WERI-Rb-1 (cell line): ENCODE results near the gene NDUFC2.

Source experiments
- DNase-seq: peaks from one replicate; pipeline ENCODE4 v3.0.0-alpha.2; 2020
- H3K27ac ChIP-seq: fragments of 250-450 bp; sonication (Bioruptor Pico); 2 replicates; pipeline ENCODE4 v1.5.1; 2020; ENCODE audit warnings: mild to moderate bottlenecking, moderate library complexity
- H3K27me3 ChIP-seq: fragments of 250-450 bp; sonication (Bioruptor Pico); 2 replicates; pipeline ENCODE4 v1.5.1; 2021; ENCODE audit warnings: mild to moderate bottlenecking, low read depth, moderate library complexity; ENCODE audit not compliant: insufficient read depth, severe bottlenecking
- H3K36me3 ChIP-seq: fragments of 250-450 bp; sonication (Bioruptor Pico); 2 replicates; pipeline ENCODE4 v1.5.1; 2020; ENCODE audit warnings: mild to moderate bottlenecking, moderate library complexity
- H3K4me3 ChIP-seq: 2 replicates; pipeline ENCODE4 v1.5.1; 2011; ENCODE audit warnings: low read depth, mild to moderate bottlenecking, control low read depth, low read length
- H3K9me3 ChIP-seq: fragments of 250-450 bp; sonication (Bioruptor Pico); 2 replicates; pipeline ENCODE4 v1.5.1; 2021; ENCODE audit warnings: mild to moderate bottlenecking, moderate library complexity; ENCODE audit not compliant: severe bottlenecking
- CTCF ChIP-seq: IDR thresholded peaks from 2 replicates; pipeline ENCODE4 v1.5.1; 2011; ENCODE audit warnings: low read depth, mild to moderate bottlenecking, control low read depth, inconsistent platforms, low read length

Gene NDUFC2

DNA sequence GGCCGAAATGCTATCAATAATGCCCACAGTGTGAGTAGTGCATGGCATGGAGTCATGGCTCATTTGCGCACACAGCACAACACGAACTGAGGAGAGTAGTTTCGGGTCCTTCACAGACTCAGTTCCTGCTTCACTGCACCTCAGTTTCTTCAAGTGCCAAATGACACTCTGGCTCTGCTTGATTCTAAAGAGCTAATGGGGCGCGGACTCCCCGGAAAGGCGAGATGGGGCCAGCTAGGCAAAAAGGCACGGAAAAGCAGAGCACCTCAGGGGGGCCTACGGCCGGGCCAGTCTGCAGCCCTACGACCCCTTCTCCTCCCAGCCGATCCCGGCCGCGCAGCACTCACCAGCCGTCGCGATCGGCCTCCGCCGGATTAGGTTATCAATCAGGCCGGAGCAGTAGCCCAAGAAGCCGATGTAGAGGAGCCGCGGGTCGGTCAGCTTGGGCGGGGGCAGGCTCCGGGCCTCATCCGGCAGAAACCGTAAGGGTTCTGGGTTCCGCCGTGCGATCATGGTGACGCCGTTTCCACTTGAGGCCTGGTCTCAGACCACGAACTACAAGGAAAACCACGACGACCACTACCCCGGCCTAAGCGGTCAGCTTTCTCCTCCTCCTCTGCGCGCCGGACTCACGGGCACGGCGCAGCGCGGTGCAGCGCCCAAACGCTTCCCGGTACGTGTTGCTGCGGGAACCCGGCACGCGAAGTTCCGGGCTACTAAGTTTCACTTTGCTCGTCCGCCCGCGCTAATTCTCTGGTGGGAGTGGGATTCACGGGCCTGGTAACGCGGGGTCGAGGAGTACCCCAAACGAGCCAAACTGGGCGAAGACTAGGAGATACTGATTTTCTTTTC, at the start of gene NDUFC2:
TSS of gene NDUFC2 (minus strand) at position 631 of the 852 bp plus-strand sequence. CDS start at position 513, 118 bp downstream.
- H3K9me3 ChIP-seq = no peaks in the 10 kb centered on the region
- H3K27ac ChIP-seq = peak within 1 kb of the TSS; percentile 90
- no peak for TF ChIP-seq CTCF
- H3K36me3 ChIP-seq = peaks cover 38% of the 10 kb centered on the region
- DNase-seq = peak; percentile 75
- peak within 1 kb of the TSS; percentile 66 for H3K4me3 ChIP-seq
- no peaks in the 10 kb centered on the region for H3K27me3 ChIP-seq

DNA sequence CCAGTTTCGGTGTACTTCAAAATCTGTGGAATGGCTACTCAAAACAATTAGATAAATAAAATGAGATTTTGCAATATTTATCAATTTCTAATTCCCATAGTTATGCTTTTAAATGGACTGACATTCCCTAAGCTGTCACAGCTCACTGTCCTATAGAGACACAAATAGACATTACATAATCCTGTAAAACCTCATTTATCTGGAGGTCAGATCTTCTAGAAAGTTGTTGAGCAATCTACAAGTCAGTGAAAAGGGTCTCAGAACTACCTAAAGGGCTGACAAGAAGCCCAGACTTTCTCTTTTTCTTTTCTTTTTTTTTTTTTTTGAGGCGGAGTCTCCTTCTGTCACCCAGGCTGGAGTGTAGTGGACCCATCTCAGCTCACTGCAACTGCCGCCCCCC, 47.7 kb upstream of the NDUFC2 start:
- Histone ChIP-seq H3K27ac (no peak overlapping the region), H3K27me3 (no peaks in the 10 kb centered on the region), H3K4me3 (no peak overlapping the region), H3K9me3 (no peaks in the 10 kb centered on the region), H3K36me3 (peaks cover 18% of the 10 kb centered on the region)
- TF ChIP-seq CTCF = no peak
- DNase-seq = no peak

DNA sequence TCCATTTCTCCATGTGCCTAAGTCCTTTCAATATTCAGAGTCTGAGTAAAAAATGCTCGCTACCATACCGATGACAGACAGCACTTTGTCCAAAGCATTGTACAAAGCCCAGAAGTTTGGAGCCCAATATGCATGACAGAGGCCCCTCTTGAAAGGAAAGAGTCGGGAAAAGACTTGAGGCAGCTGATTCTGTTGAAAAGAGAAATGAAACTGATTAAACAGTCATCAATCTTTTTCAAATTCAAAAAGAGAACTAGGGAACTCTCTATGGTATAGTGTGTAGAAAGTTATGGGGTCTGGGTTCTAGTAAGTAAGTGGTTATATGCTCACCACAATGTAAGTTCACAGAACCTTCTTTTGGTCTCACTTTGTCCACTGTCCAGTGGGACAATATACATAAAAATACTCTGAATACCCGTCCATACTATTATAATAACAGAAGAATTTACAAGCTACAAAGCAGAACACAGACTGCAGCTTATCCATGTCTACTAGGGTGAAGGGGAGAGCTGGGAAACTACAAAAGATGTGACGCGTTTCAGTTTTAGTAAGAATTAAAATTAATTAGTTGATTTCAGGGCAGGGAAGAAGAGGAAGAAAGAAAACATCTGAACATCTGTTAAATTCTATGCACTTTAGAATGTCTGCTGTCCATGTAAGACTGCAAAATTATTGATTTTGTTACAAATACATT, 33.1 kb upstream of the NDUFC2 start:
- no peak for DNase-seq
- no peak overlapping the region for H3K4me3 ChIP-seq

DNA sequence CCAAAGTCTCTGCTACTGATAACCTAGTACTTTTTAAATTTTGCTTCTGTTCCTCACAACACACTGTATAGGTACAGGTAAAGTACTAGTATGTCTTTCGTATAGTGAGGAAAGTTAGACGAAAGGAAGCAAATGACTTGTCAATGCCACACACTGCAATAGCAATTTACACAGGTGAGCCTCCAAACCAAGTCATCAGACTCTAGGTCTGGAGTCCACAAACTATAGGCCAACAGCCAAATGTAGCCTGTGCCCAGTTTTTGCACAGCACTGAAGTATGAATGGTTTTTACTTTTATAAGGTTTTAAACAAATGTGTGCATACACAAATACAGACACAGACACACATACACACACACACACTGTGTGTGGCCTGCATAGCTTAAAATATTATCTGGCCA, 31.6 kb upstream of the NDUFC2 start:
- Histone ChIP-seq H3K27me3 (no peaks in the 10 kb centered on the region), H3K27ac (no peak overlapping the region), H3K36me3 (peaks cover 19% of the 10 kb centered on the region), H3K4me3 (no peak overlapping the region), H3K9me3 (no peaks in the 10 kb centered on the region)
- no peak for DNase-seq
- TF ChIP-seq CTCF = no peak

More for the DNA sequence above, 33.1 kb upstream of the NDUFC2 start:
- Histone ChIP-seq H3K27ac (no peak overlapping the region), H3K9me3 (no peaks in the 10 kb centered on the region), H3K36me3 (peaks cover 20% of the 10 kb centered on the region; the same call in 1 of the 2 replicates), H3K27me3 (no peaks in the 10 kb centered on the region)
- TF ChIP-seq CTCF = no peak

GRCh38 chr11:78110830-78111229, 31.2 kb upstream of the NDUFC2 start:
- Histone ChIP-seq H3K4me3 (no peak overlapping the region), H3K36me3 (peaks cover 22% of the 10 kb centered on the region), H3K9me3 (no peaks in the 10 kb centered on the region), H3K27me3 (no peaks in the 10 kb centered on the region), H3K27ac (peak overlapping the region; percentile 85)
- DNase-seq = no peak
- no peak for TF ChIP-seq CTCF
